Activated naive CD8-positive, alpha-beta T cell treated with anti-CD3 and anti-CD28 coated beads, Interleukin-2, amount 50 U/mL, for 16 hours (primary cell): ENCODE data around the gene MEP1A.
"Not testable (repeated sequence)": the region's sequence is repeated elsewhere in the genome, so short reads cannot be mapped to it uniquely, and the experiment has no call there.

Experiments used
- DNase-seq: peaks from one replicate; pipeline ENCODE4 v3.0.0-alpha.2; 2020; ENCODE audit warnings: low read depth, low spot score

The MEP1A gene

DNA sequence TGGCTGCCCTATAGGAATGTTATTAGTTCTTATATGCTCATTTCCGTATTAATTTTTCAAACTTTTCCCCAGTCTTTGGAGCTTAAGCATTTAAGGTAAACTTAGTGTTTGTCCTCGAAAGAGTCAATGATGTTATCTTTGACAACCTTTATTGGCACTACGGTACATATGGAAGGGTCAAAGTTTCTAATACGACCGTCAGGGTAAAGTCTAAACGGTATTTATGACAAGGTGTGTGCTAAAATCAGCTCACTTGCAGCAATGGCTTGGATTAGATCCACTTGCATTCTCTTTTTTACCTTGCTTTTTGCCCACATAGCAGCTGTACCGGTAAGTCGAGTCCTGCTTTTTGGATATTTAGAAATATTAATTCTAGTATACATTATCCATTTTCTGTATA is at the start of gene MEP1A:
Gene MEP1A (plus strand): TSS at position 252 of the 400 bp plus-strand sequence. CDS start 10 bp downstream, at position 262.
- DNase-seq, result no peak

DNA sequence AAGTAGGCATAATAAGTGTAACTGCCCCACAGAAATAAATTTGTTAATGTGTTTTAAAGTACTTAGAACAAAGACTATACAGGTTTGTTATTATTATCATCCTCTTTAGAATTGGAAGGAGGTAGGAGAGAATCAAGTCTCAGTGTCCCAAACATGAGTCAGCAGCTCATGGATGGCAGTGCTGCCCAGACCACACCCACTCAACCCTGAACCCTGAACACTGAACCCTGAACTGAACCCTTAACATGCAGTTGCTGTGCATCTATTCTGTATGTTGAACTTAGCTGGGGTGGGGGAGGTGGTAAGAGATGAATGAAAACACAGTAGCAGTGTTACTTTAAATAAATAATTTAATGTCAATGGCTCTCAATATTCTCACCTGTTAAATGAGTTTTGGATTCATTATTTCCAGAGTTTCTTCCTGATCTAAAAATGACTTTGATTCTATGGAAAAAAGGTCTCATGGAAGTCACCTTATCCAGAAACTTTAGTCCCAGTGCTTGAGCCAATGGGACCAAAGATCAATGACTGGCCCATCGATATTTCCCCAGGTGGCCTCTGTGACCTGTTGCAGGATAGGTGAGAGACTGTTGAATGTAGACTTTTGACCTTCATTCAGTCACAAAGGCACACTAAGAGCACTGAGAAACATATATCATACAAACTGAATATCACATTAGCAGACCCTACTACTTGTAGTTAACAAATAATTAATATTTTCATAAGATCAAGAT is 49.6 kb upstream of the MEP1A start:
- DNase-seq, result no peak

GRCh38 chr6:46744159-46744725 is 48.9 kb upstream of the MEP1A start:
- DNase-seq, result not testable (repeated sequence)

- no peak for DNase-seq
These were observed 47.2 kb upstream of the MEP1A start for GRCh38 chr6:46745973-46746372.

DNA sequence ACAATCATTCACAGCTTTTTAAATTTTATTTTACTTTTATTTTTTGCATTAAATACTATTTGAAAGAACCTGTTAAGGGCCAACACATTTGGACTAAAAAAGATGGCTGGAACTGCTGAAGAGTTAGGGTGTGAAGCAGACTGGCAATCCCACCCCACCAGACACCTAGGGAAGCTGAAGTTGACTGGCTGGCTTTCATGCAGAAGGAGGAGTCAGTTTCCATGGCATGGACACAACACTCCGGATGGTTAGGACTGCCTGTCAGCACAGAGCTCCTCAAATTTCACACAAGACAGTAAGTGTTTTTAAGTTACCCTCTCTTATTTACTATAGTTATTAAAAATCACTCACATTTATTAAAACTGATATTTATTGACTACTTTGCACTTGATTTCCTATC is 46.5 kb upstream of the MEP1A start, which contains the start of gene ANKRD66:
Gene ANKRD66 (plus strand): TSS at position 238 of the 400 bp plus-strand sequence. CDS start 5,016 bp downstream, outside the sequence.
- no peak for DNase-seq

- DNase-seq, result no peak
These were observed 44.2 kb upstream of the MEP1A start for GRCh38 chr6:46748940-46749503.

- DNase-seq, result no peak
These were observed 43.5 kb upstream of the MEP1A start for GRCh38 chr6:46749731-46750130.

DNA sequence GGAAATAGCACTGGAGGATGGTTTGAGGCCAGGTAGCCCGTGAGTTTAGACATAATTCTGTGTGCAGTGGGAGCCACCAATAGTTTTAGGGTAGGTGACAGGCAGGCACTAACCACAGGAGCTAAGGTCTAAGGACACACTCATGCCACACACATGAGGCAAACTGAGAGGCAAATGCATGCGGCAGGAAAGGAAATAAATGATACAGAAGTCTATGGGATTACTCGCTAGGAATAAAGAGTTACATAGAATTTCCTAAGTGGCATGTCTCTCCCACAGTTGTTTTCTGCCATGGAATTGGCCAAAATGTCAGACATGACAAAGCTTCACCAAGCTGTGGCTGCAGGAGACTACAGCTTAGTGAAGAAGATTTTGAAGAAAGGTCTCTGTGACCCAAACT is 41.5 kb upstream of the MEP1A start:
- DNase-seq, result no peak

DNA sequence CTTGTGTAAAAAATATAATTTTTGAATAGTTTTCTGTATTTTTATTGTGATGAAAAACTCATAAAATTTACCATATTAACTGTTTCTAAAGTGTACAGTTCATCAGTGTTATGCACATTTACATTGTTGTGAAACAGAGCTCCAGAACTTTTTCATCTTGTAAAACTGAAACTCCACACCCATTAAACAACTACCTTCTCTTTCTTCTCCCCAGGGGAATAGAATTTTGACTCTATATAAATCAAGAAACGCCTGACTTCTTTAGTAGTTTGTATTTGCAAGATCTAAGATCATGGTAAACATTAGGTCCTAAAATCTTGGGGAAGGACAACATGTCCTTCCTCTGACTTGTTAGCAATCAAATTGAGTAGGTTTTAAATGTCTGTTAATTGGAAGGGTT is 37.3 kb upstream of the MEP1A start:
- no peak for DNase-seq

DNA sequence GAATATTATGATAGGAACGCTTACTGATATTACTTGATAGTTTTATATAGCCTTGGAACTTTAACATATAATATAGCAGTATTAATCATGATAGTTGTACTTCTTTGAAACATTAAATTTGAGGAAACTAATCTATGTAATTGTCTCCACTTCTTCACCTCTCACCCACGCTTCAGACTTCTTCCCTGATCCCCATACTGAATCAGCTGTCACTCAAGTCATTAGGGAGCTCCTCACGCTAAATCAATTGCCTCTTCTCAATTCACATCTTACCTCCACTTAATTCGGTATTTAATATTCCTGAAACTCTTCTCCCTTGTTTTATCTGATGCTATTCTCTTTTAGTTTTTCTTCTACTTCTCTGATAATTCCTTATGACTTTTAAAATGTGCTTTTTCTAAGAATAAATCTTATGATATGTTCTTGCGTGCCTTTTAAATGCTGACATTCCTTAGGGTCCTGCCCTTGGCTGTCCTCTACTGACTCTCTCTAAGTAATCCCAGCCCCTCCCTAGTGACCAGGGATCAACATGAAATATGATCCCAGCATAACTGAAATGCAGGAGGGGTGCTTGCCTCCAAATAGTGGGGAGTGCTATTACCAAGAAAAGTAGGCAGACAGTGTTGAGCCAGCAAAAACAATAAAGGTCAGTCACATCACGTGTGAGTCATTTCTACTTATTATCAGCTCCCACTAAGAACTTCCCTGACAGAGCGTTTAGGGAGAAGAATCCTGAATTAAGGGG is 36.5 kb upstream of the MEP1A start:
- DNase-seq, result no peak

DNA sequence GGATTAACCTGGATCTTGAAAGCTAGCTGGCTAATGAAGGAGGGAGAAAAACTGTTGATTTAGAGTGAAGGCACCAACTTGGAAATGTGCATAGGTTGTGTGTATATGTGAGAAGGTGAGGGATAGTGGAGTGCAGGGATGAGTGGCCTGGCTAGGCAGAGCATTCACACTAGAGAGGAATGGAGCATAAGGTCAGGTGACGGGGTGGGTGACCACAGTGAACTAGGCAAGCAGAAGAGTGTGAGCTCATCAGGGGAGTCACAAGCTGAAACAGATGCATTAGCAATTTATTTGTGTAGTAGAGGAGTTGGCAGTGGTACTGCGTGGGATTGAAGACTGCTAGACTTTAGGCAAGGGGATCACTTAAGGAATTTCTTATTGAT is 36.0 kb upstream of the MEP1A start:
- DNase-seq, result no peak

- no peak for DNase-seq
These were observed 34.0 kb upstream of the MEP1A start for GRCh38 chr6:46758960-46759753.

- DNase-seq, result no peak
These were observed 32.3 kb upstream of the MEP1A start for GRCh38 chr6:46760925-46761324.

DNA sequence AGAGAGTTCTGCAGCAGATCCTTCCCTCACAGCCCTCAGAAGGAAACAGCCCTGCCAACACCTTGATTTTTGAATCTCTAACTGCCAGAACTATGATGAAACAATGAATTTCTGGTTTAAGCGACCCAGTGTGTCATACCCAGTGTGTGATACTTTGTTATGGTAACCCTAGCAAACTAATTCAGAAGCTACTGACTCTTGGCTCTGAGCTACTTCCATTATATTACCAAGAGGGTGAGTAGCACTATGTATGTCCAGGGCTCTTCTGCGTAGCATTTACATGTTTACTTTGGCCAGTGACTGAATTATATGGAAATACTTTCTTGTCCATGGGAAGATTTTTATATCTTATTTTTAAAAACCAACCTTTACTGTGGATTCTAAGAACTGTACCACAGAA is 29.7 kb upstream of the MEP1A start:
- no peak for DNase-seq

GRCh38 chr6:46764280-46764679 is 28.9 kb upstream of the MEP1A start:
- DNase-seq, result not testable (repeated sequence)

GRCh38 chr6:46764961-46765360 is 28.2 kb upstream of the MEP1A start:
- DNase-seq, result no peak

GRCh38 chr6:46772016-46772415 is 21.2 kb upstream of the MEP1A start:
- no peak for DNase-seq

DNA sequence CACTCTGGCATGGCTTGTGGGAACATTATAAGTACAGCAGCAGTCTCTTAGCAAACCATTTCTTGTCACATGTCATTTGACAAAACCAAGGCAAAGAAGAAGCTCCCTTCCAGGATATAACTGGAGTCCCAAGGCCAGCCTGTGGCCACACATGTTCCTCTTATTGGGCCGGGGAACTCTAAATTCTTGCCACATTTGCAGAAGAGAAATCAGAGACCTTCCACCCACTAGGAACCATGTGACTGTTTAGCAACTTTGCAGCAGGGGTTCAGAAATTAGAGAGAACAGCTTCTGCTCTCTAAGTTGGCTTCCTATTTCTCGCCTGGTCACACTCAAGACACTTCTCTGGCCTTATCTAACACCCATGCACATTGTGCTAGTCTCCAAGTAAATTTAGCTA is 20.4 kb upstream of the MEP1A start:
- DNase-seq, result no peak

- no peak for DNase-seq
These were observed 19.9 kb upstream of the MEP1A start for GRCh38 chr6:46773201-46773855.

DNA sequence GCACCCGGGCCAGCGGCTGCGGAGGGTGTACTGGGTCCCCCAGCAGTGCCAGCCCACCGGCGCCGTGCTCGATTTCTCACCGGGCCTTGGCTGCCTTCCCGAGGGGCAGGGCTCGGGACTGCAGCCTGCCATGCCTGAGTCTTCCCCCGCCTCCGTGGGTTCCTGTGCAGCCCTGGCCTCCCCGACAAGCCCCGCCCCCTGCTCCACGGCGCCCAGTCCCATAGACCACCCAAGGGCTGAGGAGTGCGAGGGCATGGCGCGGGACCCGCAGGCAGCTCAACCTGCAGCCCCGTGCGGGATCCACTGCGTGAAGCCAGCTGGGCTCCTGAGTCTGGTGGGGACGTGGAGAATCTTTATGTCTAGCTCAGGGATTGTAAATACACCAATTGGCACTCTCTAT is 18.5 kb upstream of the MEP1A start:
- DNase-seq, result not testable (repeated sequence)
